HG03159 (cell line): ENCODE data around the gene SPAST.
"Not testable (repeated sequence)": the region's sequence is repeated elsewhere in the genome, so short reads cannot be mapped to it uniquely, and the experiment has no call there.

Source experiments
- ATAC-seq: cut with Tn5 transposase; IDR thresholded peaks from one replicate; pipeline ENCODE4 v1.9.1; 2021; ENCODE audit warnings: mild to moderate bottlenecking, moderate library complexity; ENCODE audit not compliant: unreplicated experiment

SPAST gene

GRCh38 chr2:32063310-32064020 lies at the start of gene SPAST:
SPAST (plus strand) TSS chr2:32063556; CDS start chr2:32063832, 276 bp downstream.
- peak; percentile 94 for ATAC-seq

- ATAC-seq: not testable (repeated sequence)
Measured at GRCh38 chr2:32018789-32019482, 44.4 kb upstream of the SPAST start.

- not testable (repeated sequence) for ATAC-seq
Measured at GRCh38 chr2:32034198-32034887, 29.0 kb upstream of the SPAST start.

- peak; percentile 85 for ATAC-seq
Measured at GRCh38 chr2:32039447-32040219, 23.7 kb upstream of the SPAST start, which contains the start of gene DPY30. DPY30 (minus strand) TSS chr2:32039805; CDS start chr2:32039456, 349 bp downstream.

GRCh38 chr2:32043561-32043960 lies 19.8 kb upstream of the SPAST start:
- no peak for ATAC-seq

- no peak for ATAC-seq
Measured at GRCh38 chr2:32051836-32052439, 11.4 kb upstream of the SPAST start.

GRCh38 chr2:32054583-32054982 lies 8.8 kb upstream of the SPAST start:
- not testable (repeated sequence) for ATAC-seq

GRCh38 chr2:32058130-32058529 lies 5.2 kb upstream of the SPAST start:
- ATAC-seq: no peak

- no peak for ATAC-seq
Measured at GRCh38 chr2:32060266-32060665, 3.1 kb upstream of the SPAST start.

- no peak for ATAC-seq
Measured at GRCh38 chr2:32061430-32061829, 1.9 kb upstream of the SPAST start.

GRCh38 chr2:32061973-32062861 lies 1.1 kb upstream of the SPAST start:
- no peak for ATAC-seq

- peak; percentile 1 for ATAC-seq
Measured at GRCh38 chr2:32064021-32064601, 755 bp downstream of the SPAST start.

- no peak for ATAC-seq
Measured at GRCh38 chr2:32064713-32065112, 1.4 kb downstream of the SPAST start.

GRCh38 chr2:32067549-32067948 lies 4.2 kb downstream of the SPAST start:
- ATAC-seq: no peak

- ATAC-seq: no peak
Measured at GRCh38 chr2:32074134-32074506, 10.8 kb downstream of the SPAST start.

GRCh38 chr2:32095671-32096070 lies 32.3 kb downstream of the SPAST start:
- no peak for ATAC-seq

- ATAC-seq: no peak
Measured at GRCh38 chr2:32108111-32108510, 44.8 kb downstream of the SPAST start.

GRCh38 chr2:32118055-32118454 lies 54.7 kb downstream of the SPAST start:
- no peak for ATAC-seq

GRCh38 chr2:32119161-32119560 lies 55.8 kb downstream of the SPAST start:
- no peak for ATAC-seq
